SH-SY5Y (cell line): ENCODE results near the gene LSM14B.

Experiments
- GATA2 ChIP-seq: IDR thresholded peaks from 2 replicates; pipeline ENCODE4 v1.6.1; 2011; ENCODE audit warnings: mild to moderate bottlenecking, low read depth, low read length
- GATA3 ChIP-seq: IDR thresholded peaks from 2 replicates; pipeline ENCODE4 v1.6.1; 2011; ENCODE audit warnings: low read depth, mild to moderate bottlenecking, low read length, moderate library complexity

DNA sequence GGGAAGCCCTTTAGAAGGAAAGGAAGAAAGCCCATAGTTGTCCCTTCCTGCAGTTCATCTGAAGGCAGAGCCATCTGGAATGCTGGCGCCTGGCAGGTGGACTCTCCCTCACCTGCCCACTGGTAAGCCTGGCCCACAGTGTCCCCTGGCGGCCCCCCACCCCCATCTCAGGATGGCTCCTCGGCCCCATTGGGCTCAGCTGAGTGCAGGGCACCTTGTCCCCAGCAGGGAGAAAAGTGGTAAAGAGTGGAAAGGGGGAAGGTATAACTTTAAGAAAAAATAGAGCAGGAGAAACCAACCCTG is 33.9 kb downstream of the LSM14B start:
- TF ChIP-seq GATA2: no peak
- no peak for TF ChIP-seq GATA3
